Measurements from ENCODE around the gene ENTHD1. TPM values are rescaled to one million over a fixed set of nuclear protein-coding genes. Genes with fewer than 3 reads are reported as not detected.

Gene ENTHD1
- total and polyA plus RNA-seq, 9 of the 15 experiments (the other 6 are each of a cell fraction or from before 2014, with no cell fraction given) = 0.13 to 0.98 (median 0.35) TPM

GRCh38 chr22:39710380-39711150 lies 183.0 kb downstream of the ENTHD1 start (continued):
- TF ChIP-seq HINFP (tag; conservative IDR thresholded peaks at IDR 0.05; ENCODE audit: low read depth) = no peak
- TF ChIP-seq BRD4 (IDR thresholded peaks at IDR 0.05) = no peak
- TF ChIP-seq ZNF655 (CRISPR knock-in tag; IDR thresholded peaks at IDR 0.05) = no peak
- no peak for TF ChIP-seq SIX5 (IDR thresholded peaks at IDR 0.05; ENCODE audit: borderline replicate concordance in 1 of 2, insufficient read depth in 1 of 2, low read depth in 1 of 2, low read length in 2 of 2)

GRCh38 chr22:39707816-39708215 lies 185.7 kb downstream of the ENTHD1 start:
- CTCF ChIA-PET (ENCODE audit: low intra/inter-chr PET ratio) = no interaction called here
- in situ Hi-C loops (cut with MboI) = no loop called here

More at GRCh38 chr22:39707816-39708215, 185.7 kb downstream of the ENTHD1 start:
- no peaks in the 10 kb centered on the region for H3K27me3 ChIP-seq (ENCODE audit: control insufficient read depth in 2 of 2, insufficient read depth in 2 of 2, low read length in 2 of 2)
- no peak for FAIRE-seq
- DNase-seq (ENCODE audit: extremely low read depth in 1 of 4, low spot score in 3 of 4) = no peak
- H3K4me1 ChIP-seq (replicated peaks in 1 of 2; ENCODE audit: control insufficient read depth in 2 of 2, insufficient read depth in 2 of 2, low read length in 2 of 2) = peaks cover 0 to 35% of the 10 kb centered on the region in 2 experiments; a peak in 2 of 5 replicates
- POLR2A ChIA-PET = interaction anchor here (0.6 kb wide), 1 partner anchor 23 kb away, joined by 3 read pairs; no protein-coding TSS in a partner anchor
- WGBS (ENCODE audit: insufficient coverage, low coverage, missing lambda C conversion rate) = 65% methylated on average over 5 of the region's 5 CpGs
- no peaks in the 10 kb centered on the region for H3K79me2 ChIP-seq (ENCODE audit: control insufficient read depth, insufficient read depth, low read length)
- H3K9me3 ChIP-seq (replicated peaks; ENCODE audit: control insufficient read depth, insufficient read depth, low read depth, low read length) = no peaks in the 10 kb centered on the region
- H3K9me1 ChIP-seq (ENCODE audit: control insufficient read depth, insufficient read depth, low read length) = no peaks in the 10 kb centered on the region
- no peak for ATAC-seq
- no peaks in the 10 kb centered on the region for H3K36me3 ChIP-seq (ENCODE audit: control insufficient read depth, insufficient read depth, low read length)
- no peak overlapping the region for H3K4me2 ChIP-seq (ENCODE audit: insufficient read depth, low read length)
- H2AFZ ChIP-seq (ENCODE audit: low read depth, low read length) = no peak overlapping the region
- no peak overlapping the region for H3K9ac ChIP-seq (ENCODE audit: insufficient read depth in 1 of 2, low read depth in 2 of 2, low read length in 2 of 2)
- H4K20me1 ChIP-seq (replicated peaks; ENCODE audit: control insufficient read depth, insufficient read depth, low read length) = no peaks in the 10 kb centered on the region
- no peak overlapping the region for H3K27ac ChIP-seq (ENCODE audit: extremely low read depth, low read depth, low read length)
- no TSS peak for BruUV-seq (replicated peaks)
- H3K4me3 ChIP-seq = no peak overlapping the region
- intact Hi-C loops (cut with micrococcal nuclease) = no loop called here
- no peak for TF ChIP-seq SOX6 (IDR thresholded peaks at IDR 0.05)

Data from K562 (cell line).